CD4-positive, alpha-beta T cell treated with Interleukin-17A for 4 hours (primary cell): ENCODE measurements around the gene BOK.

Experiments
- DNase-seq: peaks from one replicate; pipeline ENCODE4 v3.0.0-alpha.2; 2020; ENCODE audit warnings: mixed read lengths

Gene BOK

GRCh38 chr2:241539616-241540374 is 18.8 kb upstream of the BOK start:
- no peak for DNase-seq

- DNase-seq, result no peak
Measured at GRCh38 chr2:241540401-241540770, 18.2 kb upstream of the BOK start.

GRCh38 chr2:241540771-241541561 is 17.6 kb upstream of the BOK start:
- DNase-seq, result peak; percentile 54

- no peak for DNase-seq
Measured at GRCh38 chr2:241541564-241542277, 16.8 kb upstream of the BOK start.

GRCh38 chr2:241542278-241542605 is 16.3 kb upstream of the BOK start:
- DNase-seq, result no peak

- DNase-seq, result no peak
Measured at GRCh38 chr2:241545106-241545505, 13.4 kb upstream of the BOK start.

GRCh38 chr2:241545523-241546473 is 12.7 kb upstream of the BOK start:
- DNase-seq, result no peak

- DNase-seq, result no peak
Measured at GRCh38 chr2:241546771-241547498, 11.6 kb upstream of the BOK start.

- no peak for DNase-seq
Measured at GRCh38 chr2:241547781-241548450, 10.6 kb upstream of the BOK start.

GRCh38 chr2:241548451-241548835 is 10.1 kb upstream of the BOK start:
- no peak for DNase-seq

GRCh38 chr2:241550616-241551580 is 7.6 kb upstream of the BOK start:
- no peak for DNase-seq

GRCh38 chr2:241551599-241551997 is 6.9 kb upstream of the BOK start:
- no peak for DNase-seq

- DNase-seq, result no peak
Measured at GRCh38 chr2:241551998-241552737, 6.4 kb upstream of the BOK start.

GRCh38 chr2:241553512-241553830 is 5.1 kb upstream of the BOK start:
- DNase-seq, result no peak

GRCh38 chr2:241553981-241554380 is 4.6 kb upstream of the BOK start:
- no peak for DNase-seq

- DNase-seq, result no peak
Measured at GRCh38 chr2:241554610-241555322, 3.8 kb upstream of the BOK start.

GRCh38 chr2:241555711-241556110 is 2.8 kb upstream of the BOK start:
- DNase-seq, result no peak

- DNase-seq, result no peak
Measured at GRCh38 chr2:241556746-241557145, 1.8 kb upstream of the BOK start.
